ENCODE results near the gene LSAMP. TPM values are rescaled to one million over a fixed set of nuclear protein-coding genes. Genes with fewer than 3 reads are reported as not detected.

LSAMP gene
- total RNA-seq, 4 donors from 2014 or later = 1.3 to 8.3 (median 1.8) TPM

GRCh38 chr3:116270056-116270455 is 175.2 kb downstream of the LSAMP start:
- Histone ChIP-seq H3K4me1 (no peaks in the 10 kb centered on the region), H3K9me3 (no peaks in the 10 kb centered on the region), H3K27ac (no peak overlapping the region), H3K36me3 (no peaks in the 10 kb centered on the region), H3K4me3 (no peak overlapping the region), H3K27me3 (no peaks in the 10 kb centered on the region)
- no peak for TF ChIP-seq CTCF (IDR thresholded peaks at IDR 0.05)
- TF ChIP-seq POLR2A (IDR thresholded peaks at IDR 0.05) = no peak
- DNase-seq = no peak

- Histone ChIP-seq H3K36me3 (no peaks in the 10 kb centered on the region), H3K4me1 (no peaks in the 10 kb centered on the region), H3K27me3 (no peaks in the 10 kb centered on the region), H3K4me3 (no peak overlapping the region), H3K27ac (no peak overlapping the region), H3K9me3 (no peaks in the 10 kb centered on the region)
- no peak for TF ChIP-seq CTCF (IDR thresholded peaks at IDR 0.05)
- TF ChIP-seq POLR2A (IDR thresholded peaks at IDR 0.05) = no peak
- DNase-seq = no peak
Measured at GRCh38 chr3:116267116-116267515, 178.2 kb downstream of the LSAMP start.

GRCh38 chr3:116265976-116266584 is 179.2 kb downstream of the LSAMP start:
- no peaks in the 10 kb centered on the region for H3K27me3 ChIP-seq
- H3K27ac ChIP-seq = no peak overlapping the region
- no peak for DNase-seq
- no peak overlapping the region for H3K4me3 ChIP-seq
- H3K36me3 ChIP-seq = no peaks in the 10 kb centered on the region
- H3K9me3 ChIP-seq = no peaks in the 10 kb centered on the region
- H3K4me1 ChIP-seq = no peaks in the 10 kb centered on the region
- TF ChIP-seq POLR2A (IDR thresholded peaks at IDR 0.05) = no peak

- no peak overlapping the region for H3K4me3 ChIP-seq
- H3K9me3 ChIP-seq = no peaks in the 10 kb centered on the region
- DNase-seq = no peak
- no peaks in the 10 kb centered on the region for H3K27me3 ChIP-seq
- TF ChIP-seq POLR2A (IDR thresholded peaks at IDR 0.05) (no peak), CTCF (IDR thresholded peaks at IDR 0.05) (no peak)
- H3K4me1 ChIP-seq = no peaks in the 10 kb centered on the region
- H3K36me3 ChIP-seq = no peaks in the 10 kb centered on the region
- no peak overlapping the region for H3K27ac ChIP-seq
Measured at GRCh38 chr3:116265320-116265695, 180.0 kb downstream of the LSAMP start.

- H3K27me3 ChIP-seq = no peaks in the 10 kb centered on the region
- H3K9me3 ChIP-seq = no peaks in the 10 kb centered on the region
- H3K4me1 ChIP-seq = no peaks in the 10 kb centered on the region
- no peak for DNase-seq
- H3K27ac ChIP-seq = no peak overlapping the region
- H3K4me3 ChIP-seq = no peak overlapping the region
- TF ChIP-seq POLR2A (IDR thresholded peaks at IDR 0.05) (no peak), CTCF (IDR thresholded peaks at IDR 0.05) (no peak)
- no peaks in the 10 kb centered on the region for H3K36me3 ChIP-seq
Measured at GRCh38 chr3:116264546-116265319, 180.6 kb downstream of the LSAMP start.

- H3K4me3 ChIP-seq = no peak overlapping the region
- DNase-seq = no peak
- no peaks in the 10 kb centered on the region for H3K27me3 ChIP-seq
- H3K4me1 ChIP-seq = no peaks in the 10 kb centered on the region
- TF ChIP-seq CTCF (IDR thresholded peaks at IDR 0.05) (no peak), POLR2A (IDR thresholded peaks at IDR 0.05) (no peak)
- no peaks in the 10 kb centered on the region for H3K9me3 ChIP-seq
- H3K27ac ChIP-seq = no peak overlapping the region
- no peaks in the 10 kb centered on the region for H3K36me3 ChIP-seq
Measured at GRCh38 chr3:116263842-116264545, 181.3 kb downstream of the LSAMP start.
